ENCODE data around the gene SLC16A13. TPM values are rescaled to one million over a fixed set of nuclear protein-coding genes. Genes with fewer than 3 reads are reported as not detected.
A peak's percentile ranks its signal among the peaks of the same experiment; 100 is the strongest.

SLC16A13 gene
- total and polyA plus RNA-seq, 10 of the 15 experiments (the other 5 are each of a cell fraction or from before 2014, with no cell fraction given): 0.34 to 12.1 (median 3.3) TPM

DNA sequence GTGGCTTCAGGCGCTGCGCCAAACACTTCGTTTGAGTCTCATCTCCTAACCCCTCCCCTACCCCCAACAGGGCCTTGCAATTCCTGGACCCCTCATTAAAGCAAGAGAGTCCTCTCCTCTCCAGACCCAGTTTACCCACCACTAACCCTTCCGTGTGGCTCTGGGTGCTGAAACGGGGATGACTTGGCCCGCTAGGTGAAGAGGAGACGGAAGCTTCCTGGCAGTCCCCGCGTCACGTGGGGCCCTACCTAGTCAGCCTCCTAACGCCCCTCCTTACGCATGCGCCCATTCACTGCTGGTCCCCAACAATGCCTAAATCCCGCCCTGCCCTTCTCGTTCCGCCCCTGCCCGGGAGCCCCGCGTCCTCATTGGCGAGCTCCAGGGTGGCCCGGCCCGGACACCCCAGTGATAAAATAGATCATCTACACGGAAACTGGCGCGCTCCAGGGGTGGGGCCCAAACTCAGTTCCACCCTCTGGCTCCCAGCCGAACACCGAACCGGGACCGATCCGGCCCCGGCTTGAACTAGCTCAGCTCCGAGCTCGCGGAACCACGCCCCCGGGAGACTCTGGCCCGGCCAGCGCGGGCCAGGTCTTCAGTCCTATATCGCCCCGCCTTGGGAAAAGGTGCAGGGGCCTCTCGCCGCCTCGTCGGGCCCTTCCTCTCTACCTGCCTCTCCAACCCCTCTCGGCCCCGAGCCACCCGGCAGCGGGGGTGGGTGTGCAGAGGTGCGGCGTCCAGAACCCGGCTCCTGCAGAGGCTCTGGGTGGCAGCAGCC lies at the start of gene SLC16A13 (continued):
- TF ChIP-seq SRF (IDR thresholded peaks at IDR 0.05; ENCODE audit: low read depth in 2 of 2, low read length in 2 of 2) (no peak), YY1 (IDR thresholded peaks at IDR 0.05; ENCODE audit: low read depth, low read length) (no peak; the same call in 1 of the 2 replicates), ZNF207 (IDR thresholded peaks at IDR 0.05; ENCODE audit: borderline replicate concordance) (no peak), IKZF1 (conservative IDR thresholded peaks at IDR 0.05) (peak; percentile 71), ATF7 (IDR thresholded peaks at IDR 0.05; ENCODE audit: low read depth) (no peak; the same call in none of the 2 replicates), NFIC (IDR thresholded peaks at IDR 0.05; ENCODE audit: low read depth, low read length) (no peak), ZNF622 (IDR thresholded peaks at IDR 0.05) (no peak), RB1 (IDR thresholded peaks at IDR 0.05; ENCODE audit: borderline replicate concordance) (peak; percentile 27; the same call in 1 of the 2 replicates), STAT1 (conservative IDR thresholded peaks at IDR 0.05) (no peak), SREBF1 (IDR thresholded peaks at IDR 0.05; ENCODE audit: low read length) (no peak), NR2C1 (IDR thresholded peaks at IDR 0.05) (no peak), NFYB (IDR thresholded peaks at IDR 0.05; ENCODE audit: insufficient read depth, low read depth, low read length) (peak; percentile 71; the same call in 1 of the 2 replicates), RBBP5 (conservative IDR thresholded peaks at IDR 0.05) (no peak), MAX (IDR thresholded peaks at IDR 0.05; ENCODE audit: low read depth, low read length) (peak; percentile 97), YBX1 (IDR thresholded peaks at IDR 0.05) (no peak), FOXK2 (IDR thresholded peaks at IDR 0.05) (no peak), IRF3 (IDR thresholded peaks at IDR 0.05) (no peak), TCF7 (IDR thresholded peaks at IDR 0.05; ENCODE audit: borderline replicate concordance) (no peak), RAD51 (IDR thresholded peaks at IDR 0.05) (peak; percentile 97), BCL11A (IDR thresholded peaks at IDR 0.05; ENCODE audit: low read depth, low read length) (no peak), ETV6 (conservative IDR thresholded peaks at IDR 0.05 in 1 of 2, IDR thresholded peaks at IDR 0.05 in 1 of 2; ENCODE audit: borderline replicate concordance in 1 of 2, low read depth in 1 of 2) (0 out of 4 replicates have a peak, but pooled peaks of 1 of the 2 experiments have one; percentile 35), EED (IDR thresholded peaks at IDR 0.05; ENCODE audit: low read depth) (no peak), GATAD2B (conservative IDR thresholded peaks at IDR 0.05; ENCODE audit: low read depth) (peak; percentile 23; the same call in 1 of the 2 replicates), SMARCA5 (IDR thresholded peaks at IDR 0.05) (peak; percentile 49; the same call in 1 of the 2 replicates)
- TF ChIP-seq, protein P1, sequence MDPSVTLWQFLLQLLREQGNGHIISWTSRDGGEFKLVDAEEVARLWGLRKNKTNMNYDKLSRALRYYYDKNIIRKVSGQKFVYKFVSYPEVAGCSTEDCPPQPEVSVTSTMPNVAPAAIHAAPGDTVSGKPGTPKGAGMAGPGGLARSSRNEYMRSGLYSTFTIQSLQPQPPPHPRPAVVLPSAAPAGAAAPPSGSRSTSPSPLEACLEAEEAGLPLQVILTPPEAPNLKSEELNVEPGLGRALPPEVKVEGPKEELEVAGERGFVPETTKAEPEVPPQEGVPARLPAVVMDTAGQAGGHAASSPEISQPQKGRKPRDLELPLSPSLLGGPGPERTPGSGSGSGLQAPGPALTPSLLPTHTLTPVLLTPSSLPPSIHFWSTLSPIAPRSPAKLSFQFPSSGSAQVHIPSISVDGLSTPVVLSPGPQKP (IDR thresholded peaks at IDR 0.05; ENCODE audit: low read depth, low read length): no peak
- TF ChIP-seq, protein P2, sequence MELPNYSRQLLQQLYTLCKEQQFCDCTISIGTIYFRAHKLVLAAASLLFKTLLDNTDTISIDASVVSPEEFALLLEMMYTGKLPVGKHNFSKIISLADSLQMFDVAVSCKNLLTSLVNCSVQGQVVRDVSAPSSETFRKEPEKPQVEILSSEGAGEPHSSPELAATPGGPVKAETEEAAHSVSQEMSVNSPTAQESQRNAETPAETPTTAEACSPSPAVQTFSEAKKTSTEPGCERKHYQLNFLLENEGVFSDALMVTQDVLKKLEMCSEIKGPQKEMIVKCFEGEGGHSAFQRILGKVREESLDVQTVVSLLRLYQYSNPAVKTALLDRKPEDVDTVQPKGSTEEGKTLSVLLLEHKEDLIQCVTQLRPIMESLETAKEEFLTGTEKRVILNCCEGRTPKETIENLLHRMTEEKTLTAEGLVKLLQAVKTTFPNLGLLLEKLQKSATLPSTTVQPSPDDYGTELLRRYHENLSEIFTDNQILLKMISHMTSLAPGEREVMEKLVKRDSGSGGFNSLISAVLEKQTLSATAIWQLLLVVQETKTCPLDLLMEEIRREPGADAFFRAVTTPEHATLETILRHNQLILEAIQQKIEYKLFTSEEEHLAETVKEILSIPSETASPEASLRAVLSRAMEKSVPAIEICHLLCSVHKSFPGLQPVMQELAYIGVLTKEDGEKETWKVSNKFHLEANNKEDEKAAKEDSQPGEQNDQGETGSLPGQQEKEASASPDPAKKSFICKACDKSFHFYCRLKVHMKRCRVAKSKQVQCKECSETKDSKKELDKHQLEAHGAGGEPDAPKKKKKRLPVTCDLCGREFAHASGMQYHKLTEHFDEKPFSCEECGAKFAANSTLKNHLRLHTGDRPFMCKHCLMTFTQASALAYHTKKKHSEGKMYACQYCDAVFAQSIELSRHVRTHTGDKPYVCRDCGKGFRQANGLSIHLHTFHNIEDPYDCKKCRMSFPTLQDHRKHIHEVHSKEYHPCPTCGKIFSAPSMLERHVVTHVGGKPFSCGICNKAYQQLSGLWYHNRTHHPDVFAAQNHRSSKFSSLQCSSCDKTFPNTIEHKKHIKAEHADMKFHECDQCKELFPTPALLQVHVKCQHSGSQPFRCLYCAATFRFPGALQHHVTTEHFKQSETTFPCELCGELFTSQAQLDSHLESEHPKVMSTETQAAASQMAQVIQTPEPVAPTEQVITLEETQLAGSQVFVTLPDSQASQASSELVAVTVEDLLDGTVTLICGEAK (IDR thresholded peaks at IDR 0.05; ENCODE audit: borderline replicate concordance): no peak

Data from GM12878 (cell line).